Measurements from ENCODE around the gene CRYBB1.

GRCh38 chr22:26587991-26588613 is 29.7 kb downstream of the CRYBB1 start:
- TF ChIP-seq, protein P1, sequence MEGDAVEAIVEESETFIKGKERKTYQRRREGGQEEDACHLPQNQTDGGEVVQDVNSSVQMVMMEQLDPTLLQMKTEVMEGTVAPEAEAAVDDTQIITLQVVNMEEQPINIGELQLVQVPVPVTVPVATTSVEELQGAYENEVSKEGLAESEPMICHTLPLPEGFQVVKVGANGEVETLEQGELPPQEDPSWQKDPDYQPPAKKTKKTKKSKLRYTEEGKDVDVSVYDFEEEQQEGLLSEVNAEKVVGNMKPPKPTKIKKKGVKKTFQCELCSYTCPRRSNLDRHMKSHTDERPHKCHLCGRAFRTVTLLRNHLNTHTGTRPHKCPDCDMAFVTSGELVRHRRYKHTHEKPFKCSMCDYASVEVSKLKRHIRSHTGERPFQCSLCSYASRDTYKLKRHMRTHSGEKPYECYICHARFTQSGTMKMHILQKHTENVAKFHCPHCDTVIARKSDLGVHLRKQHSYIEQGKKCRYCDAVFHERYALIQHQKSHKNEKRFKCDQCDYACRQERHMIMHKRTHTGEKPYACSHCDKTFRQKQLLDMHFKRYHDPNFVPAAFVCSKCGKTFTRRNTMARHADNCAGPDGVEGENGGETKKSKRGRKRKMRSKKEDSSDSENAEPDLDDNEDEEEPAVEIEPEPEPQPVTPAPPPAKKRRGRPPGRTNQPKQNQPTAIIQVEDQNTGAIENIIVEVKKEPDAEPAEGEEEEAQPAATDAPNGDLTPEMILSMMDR (IDR thresholded peaks at IDR 0.05 in 8 of 11, conservative IDR thresholded peaks at IDR 0.05 in 3 of 11) = no peak
- TF ChIP-seq POLR2AphosphoS5 (IDR thresholded peaks at IDR 0.05) (no peak), POLR2A (IDR thresholded peaks at IDR 0.05) (no peak)
